ENCODE measurements around the gene TULP4.
"Not testable (repeated sequence)": the region's sequence is repeated elsewhere in the genome, so short reads cannot be mapped to it uniquely, and the experiment has no call there.

The TULP4 gene

DNA sequence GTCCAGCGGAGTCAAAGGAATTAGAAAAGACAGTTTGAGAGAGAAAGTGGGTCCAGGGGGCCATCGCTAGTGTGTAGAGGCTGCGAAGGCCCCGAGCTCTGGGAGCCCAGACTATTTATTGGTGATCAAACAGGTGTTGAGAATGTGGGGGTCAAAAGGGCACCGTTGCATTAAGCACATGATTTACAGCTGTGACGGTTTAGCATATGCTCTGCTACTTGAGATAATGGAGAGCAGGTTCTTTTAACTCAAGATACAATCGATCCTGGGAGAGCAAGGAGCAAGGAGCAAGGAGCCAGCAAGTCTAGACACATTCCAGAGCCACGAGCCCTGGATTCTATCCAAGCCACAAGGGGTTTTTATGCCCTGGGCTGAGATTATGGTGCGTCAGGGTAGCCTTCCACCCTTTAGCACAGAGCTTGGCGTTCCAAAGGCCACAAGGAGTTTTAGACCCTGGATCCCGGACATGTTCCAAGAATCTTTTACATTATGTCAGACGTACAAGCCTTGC, 93.1 kb downstream of the TULP4 start:
- H3K27ac ChIP-seq (ENCODE audit: extremely low read depth, low read depth, low read length); H3K4me1 ChIP-seq (ENCODE audit: control insufficient read depth, insufficient read depth, low read length); H3K36me3 ChIP-seq (ENCODE audit: control insufficient read depth in 2 of 2, insufficient read depth in 1 of 2, low read length in 2 of 2); H3K4me3 ChIP-seq (ENCODE audit: low read depth, low read length); H3K9me3 ChIP-seq (ENCODE audit: control insufficient read depth, insufficient read depth, low read depth, low read length); POLR2A ChIA-PET: not testable (repeated sequence)
- CTCF ChIA-PET: interaction anchor here (1.2 to 1.7 kb wide), 3 partner anchors 11 to 185 kb away, joined by 3 to 6 read pairs (median 3); no protein-coding TSS in a partner anchor
- TF ChIP-seq ZNF501 (tag by site-specific recombination; IDR thresholded peaks at IDR 0.05) (peak; percentile 78), ZBTB8A (tag by site-specific recombination; IDR thresholded peaks at IDR 0.05) (peak; percentile 77), PATZ1 (tag by site-specific recombination; IDR thresholded peaks at IDR 0.05) (peak; percentile 54), ZNF629 (tag by site-specific recombination; IDR thresholded peaks at IDR 0.05) (peak; percentile 63; the same call in 1 of the 2 replicates), MYNN (tag by site-specific recombination; IDR thresholded peaks at IDR 0.05; ENCODE audit: borderline replicate concordance) (peak; percentile 75), ZSCAN30 (tag by site-specific recombination; IDR thresholded peaks at IDR 0.05) (peak; percentile 81; the same call in 1 of the 2 replicates), ZNF596 (tag by site-specific recombination; IDR thresholded peaks at IDR 0.05) (0 out of 2 replicates have a peak, but pooled peaks have one; percentile 47), ZNF488 (tag by site-specific recombination; IDR thresholded peaks at IDR 0.05) (peak; percentile 87), OSR2 (tag by site-specific recombination; IDR thresholded peaks at IDR 0.05) (peak; percentile 98), ZNF18 (tag by site-specific recombination; IDR thresholded peaks at IDR 0.05) (peak; percentile 75), TCF7L2 (IDR thresholded peaks at IDR 0.05; ENCODE audit: borderline replicate concordance, low read depth, low read length) (peak; percentile 96), HOXD13 (CRISPR knock-in tag; IDR thresholded peaks at IDR 0.05; ENCODE audit: borderline replicate concordance) (peak; percentile 75; the same call in 1 of the 2 replicates), ZNF561 (tag by site-specific recombination; IDR thresholded peaks at IDR 0.05; ENCODE audit: borderline replicate concordance) (peak; percentile 54; the same call in 1 of the 2 replicates), IKZF3 (tag by site-specific recombination; IDR thresholded peaks at IDR 0.05) (peak; percentile 80), ZNF302 (tag by site-specific recombination; IDR thresholded peaks at IDR 0.05; ENCODE audit: low read depth) (peak; percentile 69; the same call in 1 of the 2 replicates), OVOL3 (tag by site-specific recombination; IDR thresholded peaks at IDR 0.05) (peak; percentile 70; the same call in 1 of the 2 replicates), BCL11A (tag by site-specific recombination; IDR thresholded peaks at IDR 0.05; ENCODE audit: low read depth) (peak; percentile 64; the same call in 1 of the 2 replicates), ZNF660 (tag by site-specific recombination; IDR thresholded peaks at IDR 0.05) (peak; percentile 91), TRIM28 (IDR thresholded peaks at IDR 0.05; ENCODE audit: borderline replicate concordance, low read length) (peak; percentile 92; the same call in 1 of the 2 replicates), KLF10 (tag by site-specific recombination; IDR thresholded peaks at IDR 0.05) (0 out of 2 replicates have a peak, but pooled peaks have one; percentile 25), SCRT1 (tag by site-specific recombination; IDR thresholded peaks at IDR 0.05; ENCODE audit: borderline replicate concordance) (peak; percentile 55; the same call in 1 of the 2 replicates), ZNF362 (tag by site-specific recombination; IDR thresholded peaks at IDR 0.05) (peak; percentile 61; the same call in 1 of the 2 replicates), ZNF843 (tag by site-specific recombination; IDR thresholded peaks at IDR 0.05) (peak; percentile 94), GFI1B (tag by site-specific recombination; IDR thresholded peaks at IDR 0.05) (peak; percentile 25; the same call in 1 of the 2 replicates), ZNF664 (tag by site-specific recombination; IDR thresholded peaks at IDR 0.05) (0 out of 2 replicates have a peak, but pooled peaks have one; percentile 13), ZNF324 (tag by site-specific recombination; IDR thresholded peaks at IDR 0.05) (peak; percentile 73), ZNF366 (tag by site-specific recombination; conservative IDR thresholded peaks at IDR 0.05) (peak; percentile 96), GLIS2 (tag by site-specific recombination; IDR thresholded peaks at IDR 0.05) (peak; percentile 61)
- TF ChIP-seq, protein P1, sequence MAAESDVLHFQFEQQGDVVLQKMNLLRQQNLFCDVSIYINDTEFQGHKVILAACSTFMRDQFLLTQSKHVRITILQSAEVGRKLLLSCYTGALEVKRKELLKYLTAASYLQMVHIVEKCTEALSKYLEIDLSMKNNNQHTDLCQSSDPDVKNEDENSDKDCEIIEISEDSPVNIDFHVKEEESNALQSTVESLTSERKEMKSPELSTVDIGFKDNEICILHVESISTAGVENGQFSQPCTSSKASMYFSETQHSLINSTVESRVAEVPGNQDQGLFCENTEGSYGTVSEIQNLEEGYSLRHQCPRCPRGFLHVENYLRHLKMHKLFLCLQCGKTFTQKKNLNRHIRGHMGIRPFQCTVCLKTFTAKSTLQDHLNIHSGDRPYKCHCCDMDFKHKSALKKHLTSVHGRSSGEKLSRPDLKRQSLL (tag by site-specific recombination; IDR thresholded peaks at IDR 0.05): peak; percentile 93; the same call in 1 of the 2 replicates
- TF ChIP-seq, protein P2, sequence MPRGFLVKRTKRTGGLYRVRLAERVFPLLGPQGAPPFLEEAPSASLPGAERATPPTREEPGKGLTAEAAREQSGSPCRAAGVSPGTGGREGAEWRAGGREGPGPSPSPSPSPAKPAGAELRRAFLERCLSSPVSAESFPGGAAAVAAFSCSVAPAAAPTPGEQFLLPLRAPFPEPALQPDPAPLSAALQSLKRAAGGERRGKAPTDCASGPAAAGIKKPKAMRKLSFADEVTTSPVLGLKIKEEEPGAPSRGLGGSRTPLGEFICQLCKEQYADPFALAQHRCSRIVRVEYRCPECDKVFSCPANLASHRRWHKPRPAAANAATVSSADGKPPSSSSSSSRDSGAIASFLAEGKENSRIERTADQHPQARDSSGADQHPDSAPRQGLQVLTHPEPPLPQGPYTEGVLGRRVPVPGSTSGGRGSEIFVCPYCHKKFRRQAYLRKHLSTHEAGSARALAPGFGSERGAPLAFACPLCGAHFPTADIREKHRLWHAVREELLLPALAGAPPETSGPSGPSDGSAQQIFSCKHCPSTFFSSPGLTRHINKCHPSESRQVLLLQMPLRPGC (tag by site-specific recombination; IDR thresholded peaks at IDR 0.05): 0 out of 2 replicates have a peak, but pooled peaks have one; percentile 63

Measured in HEK293 (cell line).